PC-9 (cell line): ENCODE results near the gene AEBP1.

Experiments
- CTCF ChIP-seq: fragments of 200-600 bp; sonication (generic); conservative IDR thresholded peaks from 2 replicates; pipeline ENCODE4 v1.6.1; 2017; ENCODE audit warnings: mixed run types, antibody characterized with exemption, mild to moderate bottlenecking, moderate library complexity
- EZH2 ChIP-seq: fragments of 200-600 bp; sonication (generic); IDR thresholded peaks from 2 replicates; pipeline ENCODE4 v1.8.0; 2017; ENCODE audit warnings: antibody characterized with exemption, low read depth

- TF ChIP-seq CTCF (no peak), EZH2 (no peak)
Observed at GRCh38 chr7:44078521-44078920, 25.6 kb upstream of the AEBP1 start.
